ENCODE measurements around the gene MZF1. TPM values are rescaled to one million over a fixed set of nuclear protein-coding genes. Genes with fewer than 3 reads are reported as not detected.

MZF1 gene
- total and polyA plus RNA-seq, 10 of the 15 experiments (the other 5 are each of a cell fraction or from before 2014, with no cell fraction given) = 0.38 to 14.7 (median 7.2) TPM

GRCh38 chr19:58519355-58520256 lies 53.5 kb downstream of the MZF1 start, which contains the start of gene ZBTB45 (continued):
- TF ChIP-seq ZBTB11 (CRISPR knock-in tag; IDR thresholded peaks at IDR 0.05) (peak; percentile 97), ELK1 (IDR thresholded peaks at IDR 0.05; ENCODE audit: low read depth, low read length) (peak; percentile 95), SREBF2 (IDR thresholded peaks at IDR 0.05; ENCODE audit: low read length) (peak; percentile 48; the same call in 1 of the 2 replicates), CHD2 (IDR thresholded peaks at IDR 0.05; ENCODE audit: borderline replicate concordance, low read depth, low read length) (peak; percentile 77), NFYA (IDR thresholded peaks at IDR 0.05; ENCODE audit: borderline replicate concordance, low read depth, low read length) (no peak), STAT3 (IDR thresholded peaks at IDR 0.05; ENCODE audit: low read depth, low read length) (0 out of 2 replicates have a peak, but pooled peaks have one; percentile 54), IKZF1 (conservative IDR thresholded peaks at IDR 0.05) (peak; percentile 97), ZZZ3 (IDR thresholded peaks at IDR 0.05; ENCODE audit: control insufficient read depth, insufficient read length, low read depth) (no peak), CHD4 (IDR thresholded peaks at IDR 0.05) (no peak), ZNF207 (IDR thresholded peaks at IDR 0.05; ENCODE audit: borderline replicate concordance) (peak; percentile 98), KAT2A (conservative IDR thresholded peaks at IDR 0.05; ENCODE audit: control insufficient read depth, low read depth, low read length) (no peak), SUPT20H (IDR thresholded peaks at IDR 0.05; ENCODE audit: borderline replicate concordance, control insufficient read depth, low read depth, low read length) (no peak), RB1 (IDR thresholded peaks at IDR 0.05; ENCODE audit: borderline replicate concordance) (peak; percentile 92; the same call in 1 of the 2 replicates), ZNF217 (IDR thresholded peaks at IDR 0.05) (peak; percentile 73), PAX5 (IDR thresholded peaks at IDR 0.05; ENCODE audit: borderline replicate concordance, low read depth, low read length) (peak; percentile 34; the same call in 1 of the 2 replicates), POLR2AphosphoS5 (IDR thresholded peaks at IDR 0.05; ENCODE audit: low read length) (peak; percentile 82; the same call in 1 of the 2 replicates), ATF7 (IDR thresholded peaks at IDR 0.05; ENCODE audit: low read depth) (peak; percentile 74)
- TF ChIP-seq, protein P1, sequence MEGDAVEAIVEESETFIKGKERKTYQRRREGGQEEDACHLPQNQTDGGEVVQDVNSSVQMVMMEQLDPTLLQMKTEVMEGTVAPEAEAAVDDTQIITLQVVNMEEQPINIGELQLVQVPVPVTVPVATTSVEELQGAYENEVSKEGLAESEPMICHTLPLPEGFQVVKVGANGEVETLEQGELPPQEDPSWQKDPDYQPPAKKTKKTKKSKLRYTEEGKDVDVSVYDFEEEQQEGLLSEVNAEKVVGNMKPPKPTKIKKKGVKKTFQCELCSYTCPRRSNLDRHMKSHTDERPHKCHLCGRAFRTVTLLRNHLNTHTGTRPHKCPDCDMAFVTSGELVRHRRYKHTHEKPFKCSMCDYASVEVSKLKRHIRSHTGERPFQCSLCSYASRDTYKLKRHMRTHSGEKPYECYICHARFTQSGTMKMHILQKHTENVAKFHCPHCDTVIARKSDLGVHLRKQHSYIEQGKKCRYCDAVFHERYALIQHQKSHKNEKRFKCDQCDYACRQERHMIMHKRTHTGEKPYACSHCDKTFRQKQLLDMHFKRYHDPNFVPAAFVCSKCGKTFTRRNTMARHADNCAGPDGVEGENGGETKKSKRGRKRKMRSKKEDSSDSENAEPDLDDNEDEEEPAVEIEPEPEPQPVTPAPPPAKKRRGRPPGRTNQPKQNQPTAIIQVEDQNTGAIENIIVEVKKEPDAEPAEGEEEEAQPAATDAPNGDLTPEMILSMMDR (IDR thresholded peaks at IDR 0.05 in 2 of 3, conservative IDR thresholded peaks at IDR 0.05 in 1 of 3; ENCODE audit: control insufficient read depth in 2 of 3, extremely low read depth in 1 of 3, insufficient read depth in 1 of 3, low read depth in 3 of 3, low read length in 3 of 3) = peak; percentile 79 to 91 (median 88)
- TF ChIP-seq, protein P2, sequence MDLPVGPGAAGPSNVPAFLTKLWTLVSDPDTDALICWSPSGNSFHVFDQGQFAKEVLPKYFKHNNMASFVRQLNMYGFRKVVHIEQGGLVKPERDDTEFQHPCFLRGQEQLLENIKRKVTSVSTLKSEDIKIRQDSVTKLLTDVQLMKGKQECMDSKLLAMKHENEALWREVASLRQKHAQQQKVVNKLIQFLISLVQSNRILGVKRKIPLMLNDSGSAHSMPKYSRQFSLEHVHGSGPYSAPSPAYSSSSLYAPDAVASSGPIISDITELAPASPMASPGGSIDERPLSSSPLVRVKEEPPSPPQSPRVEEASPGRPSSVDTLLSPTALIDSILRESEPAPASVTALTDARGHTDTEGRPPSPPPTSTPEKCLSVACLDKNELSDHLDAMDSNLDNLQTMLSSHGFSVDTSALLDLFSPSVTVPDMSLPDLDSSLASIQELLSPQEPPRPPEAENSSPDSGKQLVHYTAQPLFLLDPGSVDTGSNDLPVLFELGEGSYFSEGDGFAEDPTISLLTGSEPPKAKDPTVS (IDR thresholded peaks at IDR 0.05; ENCODE audit: low read depth, low read length) = peak; percentile 61; the same call in 1 of the 2 replicates
